DMS153 treated with DMSO at 0.1 percent for 48 hours (cell line): ENCODE data around the gene TNS3.
A peak's percentile ranks its signal among the peaks of the same experiment; 100 is the strongest.

Experiments
- DNase-seq: peaks from one replicate; lab custom pipeline; 2025; ENCODE audit not compliant: unreplicated experiment; lab: John Stamatoyannopoulos, UW

TNS3 gene

DNA sequence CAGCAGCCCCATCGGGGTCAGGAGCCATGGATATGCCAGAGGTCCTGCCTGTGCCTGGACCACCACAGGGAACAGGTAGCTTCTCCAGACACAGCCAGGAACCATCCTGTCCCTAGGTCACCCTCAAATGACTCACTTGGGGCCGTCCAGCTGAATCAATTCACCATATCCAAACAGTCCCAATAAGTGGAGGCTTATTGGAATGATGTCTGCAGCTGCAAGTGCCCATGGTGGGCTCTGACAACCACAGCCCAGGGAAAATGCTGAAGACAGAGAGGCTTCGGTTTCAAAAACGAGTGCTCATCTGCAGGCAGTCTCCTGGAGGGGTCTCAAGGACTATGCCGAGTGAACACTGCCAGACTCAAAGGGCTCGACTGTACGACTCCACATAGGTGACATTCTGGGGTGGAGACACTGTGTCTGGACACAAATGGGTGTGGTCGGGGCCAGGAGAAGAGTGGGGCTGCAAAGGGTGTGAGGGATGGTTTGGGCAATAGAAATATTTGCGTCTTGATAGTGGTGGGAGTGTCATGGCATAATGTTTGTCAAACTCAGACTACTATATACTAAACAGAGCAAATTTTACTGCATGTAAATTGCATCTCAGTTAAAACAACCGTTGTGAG is 204.8 kb downstream of the TNS3 start:
- DNase-seq, result no peak

DNA sequence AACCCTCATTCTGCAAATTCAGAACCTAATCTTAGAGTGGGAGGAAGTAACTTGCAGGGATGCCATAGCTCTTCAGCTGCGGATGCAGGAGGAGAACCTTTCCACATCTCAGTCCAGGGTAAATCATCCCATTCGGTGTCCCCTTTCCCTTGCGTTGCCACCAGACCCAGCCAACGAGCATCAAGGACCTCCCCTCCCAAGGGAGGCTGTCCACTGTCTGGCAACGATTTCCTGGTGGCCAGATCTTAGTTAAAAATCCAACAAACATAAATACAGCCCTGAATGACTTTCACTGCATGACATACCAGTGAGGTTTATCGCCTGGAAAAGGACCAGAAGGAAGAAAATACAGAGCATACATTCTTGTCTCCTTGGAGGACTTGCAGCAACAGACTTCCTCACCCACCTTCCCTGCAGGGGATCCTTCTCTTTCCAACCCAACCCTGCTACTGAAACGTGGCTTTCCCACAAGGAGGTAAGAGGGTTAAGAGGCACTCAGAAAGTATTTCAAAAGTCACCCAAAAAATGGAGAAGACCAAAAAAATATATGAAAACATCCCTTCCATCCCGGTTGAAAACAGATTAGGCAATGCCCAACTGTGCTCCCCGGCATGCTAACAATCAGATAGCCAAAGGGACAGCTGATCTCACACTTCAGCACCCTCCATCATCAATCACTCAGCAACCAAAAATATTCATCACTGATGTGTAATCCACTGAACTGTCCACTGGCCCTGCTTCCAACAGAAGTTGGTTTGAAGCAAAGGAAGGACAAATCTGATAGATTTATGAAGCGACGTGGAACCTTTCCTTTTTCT is 206.6 kb downstream of the TNS3 start:
- DNase-seq, result no peak

DNA sequence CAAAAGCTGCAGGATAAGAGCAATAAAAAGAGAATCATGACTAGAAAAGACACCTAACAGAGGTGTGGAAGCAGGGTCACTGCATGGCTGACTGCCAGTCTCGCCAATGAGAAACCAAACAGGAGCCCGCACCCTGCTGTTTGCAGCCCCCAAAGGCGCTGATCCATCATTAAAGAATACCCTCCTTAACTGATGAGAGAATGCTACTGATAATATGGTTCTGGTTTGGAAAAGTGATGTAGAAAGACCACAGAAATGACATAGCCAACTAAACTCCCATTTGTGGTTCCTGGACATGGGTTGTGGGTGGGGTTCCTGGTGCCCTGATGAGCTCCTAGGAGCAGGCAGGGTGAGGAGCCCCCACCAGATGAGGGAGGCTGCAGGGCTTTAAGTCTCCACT is 207.4 kb downstream of the TNS3 start:
- no peak for DNase-seq

DNA sequence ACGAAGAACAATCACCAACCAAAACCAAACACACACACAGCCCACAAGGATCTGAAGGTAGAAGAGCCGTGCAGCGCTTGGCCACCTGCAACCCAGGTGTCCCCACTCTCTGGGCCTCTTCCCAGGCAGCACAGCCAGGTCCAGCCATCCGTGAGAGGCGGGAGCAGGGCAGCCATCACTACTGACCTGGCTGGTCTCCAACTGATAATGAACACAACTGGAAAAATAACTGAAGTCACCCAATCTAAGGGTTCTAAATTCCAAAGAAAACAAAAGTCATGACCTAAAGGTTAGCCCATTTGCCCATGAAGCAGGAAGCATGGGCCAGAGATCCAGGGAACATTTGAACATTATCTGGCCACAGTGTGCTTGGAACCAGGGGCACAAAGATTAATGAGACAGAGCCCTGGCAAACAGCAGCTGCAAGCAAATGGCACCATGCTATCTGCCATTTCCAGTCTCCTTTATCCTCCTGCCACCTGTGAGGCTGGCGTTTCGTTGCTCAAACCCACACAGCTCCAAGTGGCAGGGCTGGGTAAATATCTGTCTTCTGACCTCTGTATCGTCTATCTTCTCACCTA is 207.9 kb downstream of the TNS3 start:
- DNase-seq, result peak; percentile 41

DNA sequence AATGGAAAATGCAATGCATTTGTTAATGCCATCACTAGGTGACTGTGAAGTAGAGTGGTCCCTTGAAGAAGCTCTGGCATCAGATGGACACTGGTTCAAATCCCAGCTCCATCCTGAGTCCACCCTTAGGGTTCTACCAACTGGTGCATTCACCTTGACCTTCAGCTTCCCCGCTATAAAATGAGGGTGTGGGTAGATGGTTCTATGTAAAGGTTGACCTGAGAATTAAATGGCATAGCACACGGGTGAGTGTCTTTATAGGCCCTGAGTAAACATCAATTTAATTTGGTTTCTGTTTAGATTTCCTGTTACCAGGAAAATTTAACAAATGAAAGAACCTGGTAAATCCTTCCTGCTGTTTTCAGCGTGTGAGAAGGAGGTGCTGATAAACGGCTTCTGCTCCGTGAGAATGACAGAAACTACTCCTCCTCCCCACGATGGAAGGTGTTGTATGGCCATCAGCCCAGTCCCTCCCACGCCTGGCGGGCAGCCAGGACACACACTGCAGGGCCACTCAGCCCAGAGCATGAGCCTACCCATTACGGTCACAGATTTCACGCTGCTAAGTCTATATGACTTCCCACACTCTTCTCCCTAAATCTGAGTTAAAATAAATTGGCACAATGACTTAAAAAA is 210.1 kb downstream of the TNS3 start:
- DNase-seq, result peak; percentile 93

DNA sequence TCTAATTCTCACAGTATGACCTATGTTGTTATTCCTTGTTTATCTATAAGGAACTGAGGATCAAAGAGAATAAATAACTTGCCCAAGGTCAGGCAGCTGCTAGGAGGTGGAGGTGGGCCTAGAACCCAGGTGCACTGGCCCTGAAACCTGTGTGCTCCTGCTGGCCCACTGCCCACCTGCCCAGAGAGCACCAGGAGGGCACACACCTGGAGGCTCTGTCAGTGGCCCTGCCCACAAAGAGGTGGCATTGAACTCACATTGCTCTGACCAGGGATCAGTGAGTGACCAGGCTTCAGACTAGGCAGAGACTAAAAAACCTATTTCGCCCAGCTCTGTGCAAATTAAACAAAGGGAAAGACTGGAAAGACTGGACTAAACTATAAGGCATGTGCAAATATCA is 210.6 kb downstream of the TNS3 start:
- peak; percentile 54 for DNase-seq

DNA sequence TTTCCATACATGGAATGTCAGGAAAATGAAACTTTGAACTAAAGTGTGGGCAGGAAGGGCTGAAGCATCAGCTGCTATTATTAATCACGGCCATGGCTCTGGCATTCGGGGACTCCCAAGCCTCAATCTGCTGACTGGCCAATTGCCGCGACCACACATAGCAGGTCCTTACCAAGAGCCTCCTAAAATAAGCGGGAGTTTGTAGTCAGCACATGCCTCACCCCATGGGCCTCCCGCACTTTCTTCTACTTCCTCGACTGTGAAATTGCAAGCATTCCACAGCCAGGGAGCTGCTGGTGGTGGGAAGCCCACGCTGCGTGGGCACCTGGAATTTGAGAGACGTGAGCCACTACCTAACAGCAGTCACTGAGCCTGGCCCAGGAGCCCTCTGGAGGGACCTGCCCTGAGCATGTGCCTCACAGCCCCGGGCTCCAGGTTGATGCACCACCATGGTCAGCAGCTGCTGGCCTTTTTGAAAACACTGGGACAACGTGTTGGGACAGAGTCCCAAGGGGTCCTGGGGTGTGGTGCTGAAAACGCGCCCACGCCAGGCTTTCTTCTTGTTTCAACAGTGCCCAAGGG is 211.4 kb downstream of the TNS3 start:
- DNase-seq, result no peak

DNA sequence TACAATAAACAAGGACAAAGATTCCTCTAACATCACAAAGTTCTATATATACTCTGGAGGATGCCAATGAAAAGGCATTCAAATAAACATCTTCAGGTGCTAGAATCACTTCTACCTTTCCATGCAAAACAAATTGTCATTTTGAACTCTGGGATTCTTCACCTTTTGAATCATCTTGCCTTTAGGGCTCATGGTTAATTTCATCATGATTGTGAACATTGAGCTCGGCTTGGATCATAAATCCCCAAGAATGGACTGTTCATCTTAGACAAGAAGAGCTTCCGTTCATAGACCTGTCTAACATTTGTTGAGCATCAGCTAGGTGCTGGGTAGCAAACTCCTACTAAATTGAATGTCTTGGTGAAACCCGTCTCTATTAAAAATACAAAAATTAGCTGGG is 212.2 kb downstream of the TNS3 start:
- DNase-seq, result no peak

DNA sequence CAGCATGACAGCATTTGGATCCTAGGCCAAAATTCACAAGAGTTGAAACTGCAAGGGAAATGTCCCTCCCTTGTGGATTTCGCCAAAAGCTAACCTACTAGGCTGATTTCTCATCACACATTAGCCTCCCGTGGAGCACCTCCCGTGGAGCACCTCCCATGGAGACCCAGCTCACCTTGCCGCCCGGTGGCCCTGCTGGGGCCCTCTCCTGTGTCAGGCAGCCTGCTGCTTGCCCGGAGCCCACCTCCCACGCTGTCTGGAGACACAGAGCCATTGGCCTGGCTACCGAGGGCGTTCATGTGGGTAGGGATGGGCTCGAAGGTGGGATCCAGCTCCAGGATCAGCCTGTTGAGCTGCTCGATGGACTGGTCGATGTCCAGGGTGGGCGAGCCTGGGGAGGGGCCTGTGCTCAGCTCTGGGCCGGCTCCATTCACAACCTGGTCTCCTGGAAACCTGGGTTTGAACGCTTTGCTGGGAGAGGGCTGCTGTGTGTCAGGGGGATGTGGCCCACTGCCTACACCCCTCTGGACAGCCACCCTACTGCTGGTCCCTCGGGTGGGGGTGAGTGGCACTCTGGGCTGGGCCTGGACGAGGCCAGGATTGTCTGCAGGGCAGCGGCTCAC is 213.6 kb downstream of the TNS3 start:
- DNase-seq, result no peak

DNA sequence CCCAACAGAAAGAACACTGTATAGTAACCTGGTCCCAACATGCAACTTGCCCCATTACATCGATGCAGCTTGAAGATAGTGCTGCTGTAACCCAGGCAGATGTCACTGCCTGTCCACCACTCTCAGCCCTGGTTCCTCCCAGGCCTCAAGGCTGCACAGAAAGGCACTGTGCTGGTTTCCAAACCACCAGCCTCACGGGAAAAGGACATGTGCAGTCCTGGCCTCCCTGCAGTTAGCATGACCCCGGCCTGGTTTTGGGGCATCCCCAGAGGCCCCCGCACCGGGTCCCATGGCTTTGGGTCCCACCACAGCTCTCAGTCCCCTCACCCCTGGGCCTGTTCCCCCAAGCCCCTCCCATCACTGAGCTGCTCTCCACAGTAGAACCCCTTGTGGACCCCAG is 214.5 kb downstream of the TNS3 start:
- no peak for DNase-seq

DNA sequence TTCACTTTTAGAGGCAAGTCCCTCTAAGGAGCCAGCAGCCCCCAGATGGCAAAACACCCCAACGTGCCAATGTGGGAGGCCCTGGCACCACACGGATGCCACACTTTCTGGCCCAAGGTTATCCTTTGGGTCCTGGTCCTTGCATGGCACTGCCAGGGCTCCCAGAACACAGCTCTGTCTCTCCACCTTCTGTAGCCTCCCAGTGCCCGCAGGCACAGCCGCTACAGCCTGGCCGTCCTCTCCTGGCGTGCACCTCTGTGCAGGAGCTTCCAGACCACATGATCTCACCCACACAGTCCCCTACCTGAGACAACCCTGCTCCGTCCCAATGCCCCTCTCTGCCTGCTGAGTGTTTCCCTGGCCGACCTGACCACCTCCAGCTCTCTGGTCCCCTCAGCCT is 215.0 kb downstream of the TNS3 start:
- no peak for DNase-seq

DNA sequence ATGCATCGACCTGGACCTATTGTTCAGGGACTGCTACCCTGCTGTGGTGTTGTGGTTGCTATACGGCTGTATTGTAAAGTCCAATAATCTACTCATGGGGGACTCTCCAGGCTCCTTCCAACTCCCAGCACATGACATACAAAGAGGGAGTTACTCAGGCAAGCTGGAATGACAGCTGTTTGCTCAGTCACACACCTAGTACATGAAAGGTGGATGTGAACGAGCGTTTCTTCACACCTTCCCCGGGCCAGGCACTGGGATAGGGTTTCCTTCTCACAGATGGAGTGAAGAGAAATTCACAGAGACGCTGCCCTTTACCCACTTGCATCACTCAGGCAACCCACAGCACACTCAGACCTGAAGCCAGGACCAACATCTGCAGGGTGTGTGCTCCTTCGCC is 215.7 kb downstream of the TNS3 start:
- no peak for DNase-seq

DNA sequence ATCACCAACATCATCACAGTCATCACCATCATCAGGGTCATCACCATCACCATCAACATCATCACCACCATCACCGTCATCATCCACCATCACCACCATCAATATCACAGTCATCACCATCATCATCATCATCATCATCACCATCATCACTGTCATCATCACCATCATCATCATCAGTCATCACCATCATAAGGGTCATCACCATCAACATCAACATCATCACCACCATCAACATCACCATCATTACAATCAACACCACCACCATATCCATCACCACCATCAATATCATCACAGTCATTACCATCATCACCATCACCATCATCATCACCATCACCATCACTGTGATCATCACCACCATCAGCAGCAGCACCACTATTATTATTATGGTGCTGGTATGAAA is 218.9 kb downstream of the TNS3 start:
- no peak for DNase-seq

DNA sequence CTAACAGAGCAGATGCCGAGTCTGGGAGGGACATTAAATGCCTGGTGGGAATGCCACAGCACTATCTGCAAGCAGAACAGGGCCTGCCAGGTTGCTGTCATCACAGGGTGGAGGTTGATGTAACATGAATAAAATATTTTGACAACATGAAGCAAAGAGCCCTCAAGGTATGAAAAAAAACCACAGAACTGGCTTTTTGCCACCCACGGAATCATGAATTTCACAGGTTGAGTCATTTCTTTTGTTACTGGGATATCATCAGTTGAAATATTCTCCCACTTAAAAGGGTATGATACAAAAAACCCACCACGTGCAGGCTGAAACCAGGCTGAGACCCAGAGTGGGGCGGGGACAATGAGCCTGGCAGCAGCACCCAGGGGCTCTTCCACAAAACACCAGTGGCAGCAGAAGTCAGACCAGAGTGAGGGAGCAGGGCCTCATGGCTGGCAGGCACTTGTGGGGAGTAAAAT is 220.1 kb downstream of the TNS3 start:
- DNase-seq, result no peak

DNA sequence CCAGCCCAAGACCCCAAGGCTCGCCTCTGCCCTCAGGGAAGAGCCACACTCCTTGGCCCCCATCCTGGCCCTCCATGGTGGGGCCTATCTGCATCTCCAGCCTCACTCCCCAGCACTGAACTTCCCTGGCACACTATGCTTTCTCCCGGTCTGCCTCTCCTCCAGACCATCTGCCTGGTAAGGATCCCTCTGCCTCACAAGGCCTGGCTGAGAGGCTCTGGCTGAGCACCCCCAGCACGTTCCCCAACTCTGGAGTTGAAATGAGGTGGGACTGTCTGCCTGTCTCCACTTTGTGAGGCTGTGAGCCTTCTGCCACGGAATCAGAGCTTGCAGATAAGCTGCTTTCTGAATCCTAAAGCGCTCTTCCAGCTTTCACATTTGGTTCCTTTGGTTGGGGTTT is 220.7 kb downstream of the TNS3 start:
- DNase-seq, result no peak

DNA sequence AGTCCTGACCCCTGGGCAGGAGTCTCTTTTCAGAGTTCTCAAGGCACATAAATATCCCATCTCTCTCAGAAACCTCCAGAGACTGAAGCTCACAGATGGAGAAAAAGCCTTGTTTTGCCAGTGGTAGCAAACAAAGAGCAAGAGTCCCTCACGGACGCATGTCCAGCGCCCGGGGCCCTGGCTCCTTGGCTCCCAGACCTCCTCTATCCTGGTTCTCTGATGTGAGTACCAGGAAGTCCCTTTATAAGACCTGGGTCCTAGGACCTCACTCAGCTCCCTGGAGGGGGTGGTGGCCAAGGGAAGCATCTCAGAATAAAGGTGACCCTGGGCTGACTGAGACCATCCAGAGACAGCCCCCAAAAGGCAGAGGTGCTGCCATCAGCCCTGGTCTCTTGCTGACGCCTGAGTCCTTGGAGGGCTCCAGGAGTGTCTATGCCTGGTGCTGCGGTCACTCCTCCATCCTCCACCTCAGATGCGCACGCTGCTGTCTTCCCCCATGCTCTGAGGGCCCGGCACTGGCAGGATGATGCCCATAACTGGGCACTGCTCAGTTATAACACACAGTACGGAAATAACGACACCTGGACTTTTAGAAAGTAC is 221.5 kb downstream of the TNS3 start:
- DNase-seq, result no peak

DNA sequence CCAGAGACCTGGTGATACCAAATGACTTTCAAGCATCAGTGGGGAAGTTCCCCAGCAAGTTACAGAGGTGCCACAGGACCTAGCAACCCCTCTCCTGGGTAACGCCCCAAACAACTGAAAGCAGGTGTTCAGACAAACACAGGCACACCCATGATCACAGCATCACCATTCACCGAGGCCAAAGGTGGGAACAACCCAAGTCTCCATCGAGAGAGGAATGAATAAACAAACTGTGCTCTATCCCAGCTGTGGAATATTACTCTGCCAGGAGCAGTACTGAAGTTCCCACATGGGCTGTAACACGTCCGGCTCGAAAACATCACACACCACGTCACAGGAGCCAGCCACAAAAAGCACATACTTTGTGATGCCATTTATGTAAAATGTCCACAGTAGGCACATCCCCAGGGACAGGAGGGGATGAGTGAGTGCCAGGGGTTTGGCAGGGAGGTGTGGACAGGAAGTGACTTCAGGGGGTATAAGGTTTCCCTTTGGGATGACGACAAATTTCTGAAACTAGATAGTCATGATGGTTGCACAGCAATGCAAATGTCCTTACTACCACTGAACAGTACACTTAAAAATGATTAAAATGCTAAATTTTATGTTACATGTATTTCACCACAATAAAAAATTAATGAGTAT is 222.8 kb downstream of the TNS3 start:
- DNase-seq, result no peak

DNA sequence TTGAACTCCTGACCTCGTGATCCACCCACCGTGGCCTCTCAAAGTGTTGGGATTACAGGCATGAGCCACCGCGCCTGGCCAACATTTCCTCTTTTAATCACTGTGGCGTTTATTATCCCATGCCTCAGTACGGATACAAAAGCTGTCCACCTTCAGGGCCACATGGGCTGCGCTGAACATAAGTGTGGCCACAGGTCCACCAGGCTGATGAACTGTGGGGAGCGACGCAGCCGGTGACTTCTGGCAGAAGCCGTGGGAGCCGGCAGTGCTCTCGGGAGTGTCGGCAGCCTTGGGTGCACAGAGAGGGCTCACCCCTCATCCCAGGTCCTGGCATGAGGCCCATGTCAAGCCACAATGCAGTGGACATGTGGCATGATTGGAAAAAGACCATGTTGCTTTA is 223.6 kb downstream of the TNS3 start:
- no peak for DNase-seq

DNA sequence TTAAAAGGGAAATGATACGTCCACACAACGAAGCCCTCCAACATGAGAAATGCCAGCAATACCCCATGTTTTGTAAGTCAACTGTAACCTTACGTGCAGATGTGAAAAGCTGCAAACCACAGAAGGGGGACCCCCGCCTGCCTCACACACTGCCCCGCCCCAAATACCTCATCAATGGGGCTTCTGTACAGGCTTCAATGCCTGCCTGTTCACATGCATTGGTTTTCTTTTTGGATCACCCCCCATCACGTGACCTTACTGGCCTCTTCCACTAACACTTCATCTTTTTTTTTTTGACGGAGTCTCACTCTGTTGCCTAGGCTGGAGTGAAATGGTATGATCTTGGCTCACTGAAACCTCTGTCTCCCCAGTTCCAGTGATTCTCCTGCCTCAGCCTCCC is 224.0 kb downstream of the TNS3 start:
- no peak for DNase-seq

DNA sequence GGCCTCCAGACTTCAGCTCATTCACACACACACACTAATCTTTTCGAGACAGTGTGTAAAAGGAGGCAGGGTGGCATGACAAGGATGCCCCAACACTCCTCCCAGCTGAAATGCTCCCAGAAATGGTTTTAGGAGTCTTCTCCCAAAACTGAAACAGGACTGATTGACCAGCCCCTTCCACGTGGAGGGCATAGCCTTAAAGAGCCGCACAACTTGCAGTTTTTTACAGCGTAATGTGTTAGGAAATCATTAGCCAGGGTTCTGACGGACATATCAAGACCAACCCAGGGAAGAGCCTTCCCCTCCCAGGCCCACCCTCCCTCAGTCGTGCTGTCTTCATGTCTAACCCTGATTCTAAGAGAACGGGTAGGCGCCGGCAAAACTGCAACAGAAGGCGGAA is 224.6 kb downstream of the TNS3 start:
- DNase-seq, result no peak
